ENCODE measurements around the gene FXN. TPM values are rescaled to one million over a fixed set of nuclear protein-coding genes. Genes with fewer than 3 reads are reported as not detected.

The FXN gene
- total and polyA plus RNA-seq, 4 experiments from 2014 or later, result 14.6 to 65.6 (median 33.2) TPM

DNA sequence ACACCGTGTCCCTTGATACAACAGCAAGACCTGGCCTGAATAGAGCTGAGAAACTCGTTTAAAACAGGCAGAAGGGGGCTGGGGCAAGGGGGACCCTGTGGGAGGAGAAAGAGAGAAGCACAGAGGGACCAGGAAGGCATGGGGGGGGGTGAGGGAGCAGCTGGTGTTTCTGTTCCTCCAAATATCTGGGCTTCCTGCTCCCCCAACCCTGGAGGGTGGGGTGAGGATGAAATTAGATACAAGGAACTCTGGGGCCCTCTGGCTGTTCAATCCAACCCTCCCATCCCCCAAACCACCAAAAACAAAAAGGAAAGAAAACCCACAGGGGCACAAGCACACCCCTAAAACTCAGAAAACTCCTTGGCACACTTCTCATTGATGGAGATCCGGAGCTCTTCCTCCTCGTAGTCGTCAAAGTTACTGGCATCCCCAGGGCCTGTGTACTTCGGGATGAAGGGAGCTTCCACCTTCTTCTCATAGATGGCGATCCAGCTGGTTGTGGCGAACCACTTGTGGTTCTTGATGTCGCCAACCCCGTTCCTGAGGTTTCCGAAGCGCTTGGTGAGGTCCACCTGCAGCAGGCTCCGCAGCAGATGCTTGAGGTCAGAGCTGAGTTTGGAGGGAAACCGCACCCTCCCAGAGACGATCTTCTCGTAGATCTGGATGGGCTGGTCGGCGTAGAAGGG is 22.7 kb upstream of the FXN start:
- Histone ChIP-seq H3K36me3 (ENCODE audit: insufficient read depth, low read length) (no peaks in the 10 kb centered on the region), H3K27ac (ENCODE audit: low read depth, low read length) (no peak overlapping the region), H3K4me3 (ENCODE audit: low read length in 2 of 2) (no peak overlapping the region), H3K9me3 (ENCODE audit: control insufficient read depth in 1 of 2, low read length in 2 of 2) (no peaks in the 10 kb centered on the region), H3K27me3 (ENCODE audit: insufficient read depth, low read length) (no peaks in the 10 kb centered on the region), H3K4me1 (ENCODE audit: insufficient read depth, low read length) (peaks cover 6% of the 10 kb centered on the region)
- CTCF ChIA-PET (ENCODE audit: partially characterized antibody), result interaction anchor here (0.7 to 1.2 kb wide), 3 partner anchors 9 to 429 kb away, joined by 4 to 5 read pairs (median 5); no protein-coding TSS in a partner anchor
- Mint-ChIP-seq H3K27ac (peak overlapping the region in 3 of 7 donors; percentile 43 to 81 (median 74)), H3K4me1 (peaks cover 5 to 9% (median 7%) of the 10 kb centered on the region in 4 donors), H3K4me3 (peak overlapping the region in 2 of 8 donors; percentile 29 to 36), H3K36me3 (no peaks in the 10 kb centered on the region), H3K9me3 (no peaks in the 10 kb centered on the region), H3K27me3 (peaks cover 14 to 15% of the 10 kb centered on the region in 2 donors)
- no peak for DNase-seq
- intact Hi-C loops (cut with micrococcal nuclease), result no loop called here
- POLR2A ChIA-PET (ENCODE audit: partially characterized antibody), result no interaction called here

DNA sequence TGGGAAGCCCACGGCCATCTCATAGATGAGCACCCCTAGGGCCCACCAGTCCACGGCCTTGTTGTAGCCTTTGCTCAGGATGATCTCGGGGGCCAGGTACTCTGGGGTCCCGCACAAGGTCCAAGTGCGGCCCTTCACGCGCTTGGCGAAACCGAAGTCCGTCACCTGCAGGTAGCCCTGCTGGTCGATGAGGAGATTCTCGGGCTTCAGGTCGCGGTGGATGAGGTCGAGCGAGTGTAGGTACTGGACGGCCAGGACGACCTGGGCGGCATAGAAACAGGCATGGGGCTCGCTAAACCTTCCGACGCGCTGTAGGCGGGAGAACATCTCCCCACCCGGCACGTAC is 22.2 kb upstream of the FXN start:
- Histone ChIP-seq H3K9me3 (ENCODE audit: control insufficient read depth in 1 of 2, low read length in 2 of 2) (no peaks in the 10 kb centered on the region), H3K4me3 (ENCODE audit: low read length in 2 of 2) (no peak overlapping the region), H3K27ac (ENCODE audit: low read depth, low read length) (no peak overlapping the region), H3K27me3 (ENCODE audit: insufficient read depth, low read length) (no peaks in the 10 kb centered on the region), H3K36me3 (ENCODE audit: insufficient read depth, low read length) (no peaks in the 10 kb centered on the region), H3K4me1 (ENCODE audit: insufficient read depth, low read length) (peaks cover 6% of the 10 kb centered on the region)
- H3K9me3 Mint-ChIP-seq, result peaks cover 0 to 1% (median 0%) of the 10 kb centered on the region in 8 donors
- H3K36me3 Mint-ChIP-seq, result no peaks in the 10 kb centered on the region
- intact Hi-C loops (cut with micrococcal nuclease), result no loop called here
- H3K27ac Mint-ChIP-seq, result no peak overlapping the region
- H3K4me3 Mint-ChIP-seq, result peak overlapping the region in 1 of 8 donors; percentile 29
- H3K4me1 Mint-ChIP-seq, result peaks cover 5 to 13% (median 8%) of the 10 kb centered on the region in 4 donors
- ChIA-PET CTCF (ENCODE audit: partially characterized antibody) (interaction anchor here (1.0 to 1.2 kb wide), 2 partner anchors 14 to 430 kb away, joined by 4 to 5 read pairs; no protein-coding TSS in a partner anchor), POLR2A (ENCODE audit: partially characterized antibody) (no interaction called here)
- no peak for DNase-seq
- H3K27me3 Mint-ChIP-seq, result peaks cover 14 to 15% of the 10 kb centered on the region in 2 donors

DNA sequence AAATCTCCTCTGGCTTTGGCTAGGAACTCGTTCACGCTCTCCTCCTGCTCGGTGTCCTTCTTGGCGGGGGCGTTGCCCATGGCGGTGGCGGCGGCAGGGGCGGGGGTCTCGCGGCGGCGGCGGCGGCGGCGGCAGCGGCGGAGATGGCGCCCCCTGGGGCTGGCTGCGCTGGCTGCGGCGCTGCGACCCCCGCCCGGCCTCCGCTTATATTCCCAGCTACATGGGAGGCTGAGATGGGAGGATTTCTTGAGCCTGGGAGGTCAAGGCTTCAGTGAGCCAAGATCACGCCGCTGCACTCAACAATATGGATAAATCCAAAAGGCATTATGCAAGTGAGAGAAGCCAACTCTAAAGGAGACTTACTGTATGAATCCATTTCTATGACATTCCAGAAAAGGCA is 21.5 kb upstream of the FXN start, which contains the start of gene PRKACG:
TSS of gene PRKACG (minus strand) at position 101 of the 400 bp plus-strand sequence. CDS start at position 80, 21 bp downstream.
- DNase-seq, result no peak
- no peaks in the 10 kb centered on the region for H3K36me3 Mint-ChIP-seq
- Histone ChIP-seq H3K4me3 (ENCODE audit: low read length in 2 of 2) (no peak within 1 kb of the TSS), H3K9me3 (ENCODE audit: control insufficient read depth in 1 of 2, low read length in 2 of 2) (no peaks in the 10 kb centered on the region), H3K27me3 (ENCODE audit: insufficient read depth, low read length) (no peaks in the 10 kb centered on the region), H3K36me3 (ENCODE audit: insufficient read depth, low read length) (no peaks in the 10 kb centered on the region), H3K27ac (ENCODE audit: low read depth, low read length) (no peak within 1 kb of the TSS), H3K4me1 (ENCODE audit: insufficient read depth, low read length) (peaks cover 12% of the 10 kb centered on the region)
- intact Hi-C loops (cut with micrococcal nuclease), result no loop called here
- ChIA-PET POLR2A (ENCODE audit: partially characterized antibody) (no interaction called here), CTCF (ENCODE audit: partially characterized antibody) (interaction anchor here (1.2 kb wide), 1 partner anchor 15 kb away, joined by 5 read pairs; no protein-coding TSS in a partner anchor)
- peak within 1 kb of the TSS in 2 of 7 donors; percentile 81 to 85 for H3K27ac Mint-ChIP-seq
- H3K4me1 Mint-ChIP-seq, result peaks cover 9 to 20% (median 15%) of the 10 kb centered on the region in 4 donors
- H3K4me3 Mint-ChIP-seq, result peak within 1 kb of the TSS in 2 of 8 donors; percentile 29 to 36
- peaks cover 14 to 15% of the 10 kb centered on the region in 2 donors for H3K27me3 Mint-ChIP-seq
- peaks cover 0 to 1% (median 0%) of the 10 kb centered on the region in 8 donors for H3K9me3 Mint-ChIP-seq

DNA sequence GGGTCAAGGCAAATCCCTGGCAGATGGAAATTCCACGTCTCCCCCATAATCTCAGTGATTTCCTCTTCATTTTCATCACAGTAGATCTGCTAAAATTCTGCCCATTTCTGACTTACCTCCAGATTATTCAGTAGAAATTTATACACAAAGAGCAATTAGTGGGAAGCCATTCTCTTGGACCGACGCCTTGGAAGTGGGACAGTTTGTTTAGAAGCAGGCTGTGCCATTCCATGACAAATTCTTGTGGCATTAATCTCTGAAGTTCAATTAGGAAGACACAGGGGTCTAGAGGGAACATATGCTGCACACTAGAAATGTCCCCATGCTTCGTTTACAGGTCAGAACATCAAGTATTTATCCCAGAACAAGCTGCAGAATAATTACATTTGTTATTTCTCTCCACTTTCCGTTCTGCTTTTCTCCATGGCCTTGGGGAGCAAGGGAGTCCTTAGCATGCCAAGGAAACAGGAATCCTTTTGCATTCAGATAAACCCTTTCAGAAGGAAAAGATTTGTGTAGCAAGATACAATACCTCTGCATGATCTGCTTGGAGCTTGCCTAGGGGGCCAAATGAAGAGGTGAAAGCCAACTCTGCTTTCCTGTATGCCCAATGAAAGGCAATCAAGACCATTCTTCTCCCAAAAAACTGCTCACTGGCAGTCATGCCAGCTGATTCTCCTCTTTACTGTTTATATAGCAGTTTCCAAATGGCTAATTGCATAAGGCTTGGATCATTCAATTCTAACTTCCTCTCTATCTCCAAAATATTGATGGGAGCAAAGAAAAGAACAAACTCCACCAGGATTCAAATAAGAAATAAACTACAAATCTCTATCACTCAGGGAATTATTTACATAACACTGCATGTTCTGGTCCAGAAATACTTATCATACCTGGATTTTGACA is 19.1 kb upstream of the FXN start:
- no peak for DNase-seq
- peaks cover 10 to 12% of the 10 kb centered on the region in 2 donors for H3K27me3 Mint-ChIP-seq
- H3K4me3 Mint-ChIP-seq, result no peak overlapping the region
- H3K36me3 Mint-ChIP-seq, result no peaks in the 10 kb centered on the region
- CTCF ChIA-PET (ENCODE audit: partially characterized antibody), result interaction anchor here (1.0 to 1.5 kb wide), 2 partner anchors 10 to 17 kb away, joined by 3 to 5 read pairs; no protein-coding TSS in a partner anchor
- peaks cover 0 to 1% (median 0%) of the 10 kb centered on the region in 8 donors for H3K9me3 Mint-ChIP-seq
- Histone ChIP-seq H3K36me3 (ENCODE audit: insufficient read depth, low read length) (no peaks in the 10 kb centered on the region), H3K27ac (ENCODE audit: low read depth, low read length) (no peak overlapping the region), H3K27me3 (ENCODE audit: insufficient read depth, low read length) (no peaks in the 10 kb centered on the region), H3K9me3 (ENCODE audit: control insufficient read depth in 1 of 2, low read length in 2 of 2) (no peaks in the 10 kb centered on the region), H3K4me1 (ENCODE audit: insufficient read depth, low read length) (peaks cover 30% of the 10 kb centered on the region), H3K4me3 (ENCODE audit: low read length in 2 of 2) (no peak overlapping the region)
- intact Hi-C loops (cut with micrococcal nuclease), result no loop called here
- peaks cover 22 to 39% (median 31%) of the 10 kb centered on the region in 4 donors for H3K4me1 Mint-ChIP-seq
- POLR2A ChIA-PET (ENCODE audit: partially characterized antibody), result interaction anchor here (1.1 kb wide), 1 partner anchor 237 kb away, joined by 3 read pairs; a partner anchor contains a TSS
- H3K27ac Mint-ChIP-seq, result no peak overlapping the region

DNA sequence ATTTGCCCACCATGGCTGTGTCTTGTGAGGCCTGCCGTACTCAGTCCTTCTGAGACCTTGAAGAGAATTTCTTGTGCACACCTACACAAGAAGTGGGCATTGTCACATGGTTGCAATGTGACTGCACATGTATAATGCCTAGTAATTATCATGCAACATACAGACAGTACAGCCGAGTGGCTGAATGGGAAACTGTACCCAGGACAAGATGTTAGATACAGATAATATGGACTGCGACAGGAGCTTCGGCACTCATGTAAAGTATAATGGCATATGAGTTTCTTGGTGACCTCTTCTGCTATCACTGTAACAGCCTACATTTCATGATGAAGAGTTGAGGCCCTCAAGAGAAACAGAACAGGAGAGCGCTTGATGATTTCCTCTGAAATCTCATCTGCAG is 16.8 kb upstream of the FXN start:
- no peak overlapping the region for H3K4me3 ChIP-seq (ENCODE audit: low read length in 2 of 2)
- Mint-ChIP-seq H3K27me3 (peaks cover 3 to 4% of the 10 kb centered on the region in 2 donors), H3K9me3 (peaks cover 0 to 1% (median 0%) of the 10 kb centered on the region in 8 donors), H3K4me1 (peaks cover 17 to 35% (median 24%) of the 10 kb centered on the region in 4 donors), H3K4me3 (peak overlapping the region in 2 of 8 donors; percentile 17), H3K27ac (peak overlapping the region in 2 of 7 donors; percentile 17 to 19), H3K36me3 (no peaks in the 10 kb centered on the region)
- H3K27ac ChIP-seq (ENCODE audit: low read depth, low read length), result no peak overlapping the region
- ChIA-PET POLR2A (ENCODE audit: partially characterized antibody) (interaction anchor here (1.5 kb wide), 1 partner anchor 10 kb away, joined by 5 read pairs; no protein-coding TSS in a partner anchor), CTCF (ENCODE audit: partially characterized antibody) (interaction anchor here (2.3 to 2.8 kb wide), 2 partner anchors 10 to 16 kb away, joined by 11 to 40 read pairs; partner anchors contain the start of gene FXN)
- no peaks in the 10 kb centered on the region for H3K27me3 ChIP-seq (ENCODE audit: insufficient read depth, low read length)
- intact Hi-C loops (cut with micrococcal nuclease), result no loop called here
- no peak for DNase-seq
- no peaks in the 10 kb centered on the region for H3K36me3 ChIP-seq (ENCODE audit: insufficient read depth, low read length)
- H3K4me1 ChIP-seq (ENCODE audit: insufficient read depth, low read length), result peaks cover 24% of the 10 kb centered on the region
- no peaks in the 10 kb centered on the region for H3K9me3 ChIP-seq (ENCODE audit: control insufficient read depth in 1 of 2, low read length in 2 of 2)

DNA sequence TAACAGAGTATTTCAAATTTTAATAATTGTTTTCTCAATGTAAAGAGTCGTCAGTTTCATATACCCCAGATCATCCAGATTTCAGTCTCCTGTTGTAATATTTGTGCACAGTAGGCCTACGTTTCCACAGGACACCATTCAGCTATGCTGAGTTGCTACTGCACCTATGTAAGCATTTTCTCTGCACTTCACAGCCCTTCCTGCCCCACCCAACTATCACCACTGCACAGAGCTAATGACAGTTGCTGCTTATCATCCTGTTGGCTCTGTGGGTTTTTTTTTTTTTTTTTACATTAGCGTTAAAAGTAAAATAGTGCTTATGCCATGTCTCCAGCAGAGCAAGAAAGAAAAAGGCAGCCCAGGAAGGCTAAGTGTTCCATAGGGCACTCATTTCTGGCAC is 15.7 kb upstream of the FXN start:
- Histone ChIP-seq H3K9me3 (ENCODE audit: control insufficient read depth in 1 of 2, low read length in 2 of 2) (no peaks in the 10 kb centered on the region), H3K27me3 (ENCODE audit: insufficient read depth, low read length) (no peaks in the 10 kb centered on the region), H3K36me3 (ENCODE audit: insufficient read depth, low read length) (no peaks in the 10 kb centered on the region), H3K4me1 (ENCODE audit: insufficient read depth, low read length) (peaks cover 24% of the 10 kb centered on the region), H3K4me3 (ENCODE audit: low read length in 2 of 2) (no peak overlapping the region), H3K27ac (ENCODE audit: low read depth, low read length) (peak overlapping the region; percentile 13)
- peak; percentile 62 to 72 (median 66) for DNase-seq
- CTCF ChIA-PET (ENCODE audit: partially characterized antibody), result interaction anchor here (0.6 to 2.8 kb wide), 13 partner anchors 8 to 436 kb away, joined by 3 to 40 read pairs (median 4); partner anchors contain the start of gene FXN
- Mint-ChIP-seq H3K36me3 (no peaks in the 10 kb centered on the region), H3K27me3 (peaks cover under 1 to 2% of the 10 kb centered on the region in 2 donors), H3K4me1 (peaks cover 17 to 35% (median 25%) of the 10 kb centered on the region in 4 donors), H3K27ac (peak overlapping the region; percentile 0 to 68 (median 26)), H3K4me3 (peak overlapping the region in 7 of 8 donors; percentile 46 to 73 (median 56)), H3K9me3 (peaks cover 0 to 2% (median 0%) of the 10 kb centered on the region in 8 donors)
- POLR2A ChIA-PET (ENCODE audit: partially characterized antibody), result interaction anchor here (1.0 to 1.8 kb wide), 9 partner anchors 9 to 240 kb away, joined by 3 to 18 read pairs (median 6); partner anchors contain the start of gene FXN
- intact Hi-C loops (cut with micrococcal nuclease), result loop anchor here (1.0 kb wide), 1 partner anchor 15 kb away; the partner anchor contains the start of gene FXN

All from CD4-positive, alpha-beta memory T cell (primary cell).